Gastrocnemius medialis (tissue), 4 donors: Measurements from ENCODE around the gene PCDHA7. TPM values are rescaled to one million over a fixed set of nuclear protein-coding genes. Genes with fewer than 3 reads are reported as not detected.
"Not testable (repeated sequence)": the region's sequence is repeated elsewhere in the genome, so short reads cannot be mapped to it uniquely, and the experiment has no call there.

ENCODE experiments used
- ATAC-seq, 2 donors: fragments of 150-250 bp; one replicate each; pipeline ENCODE4 v1.9.1; 2016
- DNase-seq, 2 donors: peaks; one replicate each; pipeline ENCODE4 v3.0.0-alpha.2; 2019
- H3K27ac ChIP-seq, 4 donors: fragments of 200-600 bp; sonication (generic); 1 replicate in 1 of 4; 2 replicates in 3 of 4; pipeline ENCODE4 v1.5.1; 2016 to 2018; ENCODE audit warnings: mild to moderate bottlenecking in 2 of 4, moderate library complexity in 1 of 4
- H3K27me3 ChIP-seq, 3 donors: fragments of 200-600 bp; sonication (generic) in 2 of 3; 1 replicate in 1 of 3; 2 replicates in 2 of 3; pipeline versions ENCODE4 v1.5.1 to v1.6.0; 2016 to 2019; ENCODE audit warnings: mild to moderate bottlenecking in 1 of 3, moderate library complexity in 1 of 3
- H3K36me3 ChIP-seq, 2 donors: fragments of 200-600 bp; sonication (generic) in 1 of 2; one replicate each; pipeline ENCODE4 v1.5.1; 2017 to 2018
- H3K4me1 ChIP-seq, 2 donors: fragments of 200-600 bp; sonication (generic) in 1 of 2; one replicate each; pipeline ENCODE4 v1.5.1; 2016 to 2017; ENCODE audit warnings: mild to moderate bottlenecking in 2 of 2
- H3K4me3 ChIP-seq, 4 donors: fragments of 200-600 bp; sonication (generic) in 3 of 4; 1 replicate in 1 of 4; 2 replicates in 3 of 4; pipeline ENCODE4 v1.5.1; 2016 to 2019; ENCODE audit warnings: mild to moderate bottlenecking in 2 of 4
- H3K9me3 ChIP-seq, 3 donors: fragments of 200-600 bp; sonication (generic) in 2 of 3; 1 replicate in 1 of 3; 2 replicates in 2 of 3; pipeline ENCODE4 v1.5.1; 2016 to 2019
- CTCF ChIP-seq, 5 experiments: fragments of 450-650 bp in 3 of 5; fragments of 200-600 bp in 2 of 5; sonication (generic) in 2 of 5; IDR thresholded peaks in 4 of 5; conservative IDR thresholded peaks in 1 of 5; 1 replicate in 4 of 5; 2 replicates in 1 of 5; pipeline ENCODE4 v1.5.1; 2016 to 2019; ENCODE audit warnings: antibody characterized with exemption in 5 of 5, mild to moderate bottlenecking in 3 of 5, moderate library complexity in 3 of 5
- POLR2A ChIP-seq, 2 donors: fragments of 450-650 bp; IDR thresholded peaks; one replicate each; pipeline ENCODE4 v1.6.1; 2017; ENCODE audit warnings: antibody characterized with exemption in 2 of 2, mild to moderate bottlenecking in 2 of 2, moderate library complexity in 2 of 2
- in situ Hi-C, 4 donors: fragments of 200-750 bp; cut with MboI; loops; one replicate each; pipeline versions ENCODE4 v1.15.0 to v1.8.0; 2017; ENCODE audit warnings: low sequenced_read_pairs in 4 of 4
- intact Hi-C: fragments of 100-400 bp; cut with DNase I; formaldehyde crosslinking; loops from one replicate; pipeline ENCODE4 v1.15.1; 2023; ENCODE audit warnings: low total_unique reads
- total RNA-seq, 4 donors: library from RNA; depleted of rRNA; stranded (reverse); fragments of >200 nt; gene quantifications; one replicate each; pipeline versions ENCODE4 v1.1.0 to v1.2.3, GENCODE V29; 2016

Gene PCDHA7
- total RNA-seq, 4 donors from 2014 or later = 0.15 to 0.24 TPM; not detected in 2

GRCh38 chr5:140868721-140869554, 34.9 kb downstream of the PCDHA7 start, which contains the start of gene PCDHA11:
Gene PCDHA11, plus strand, starts transcription at chr5:140868957. Its CDS starts 147 bp downstream, at chr5:140869104.
- Histone ChIP-seq H3K4me3 (peak within 1 kb of the TSS in 1 of 4 donors; percentile 10), H3K27me3 (peaks cover 0 to 11% (median 0%) of the 10 kb centered on the region in 3 donors), H3K9me3 (peaks cover 0 to 6% (median 0%) of the 10 kb centered on the region in 3 donors), H3K27ac (no peak within 1 kb of the TSS), H3K36me3 (no peaks in the 10 kb centered on the region), H3K4me1 (no peaks in the 10 kb centered on the region)
- intact Hi-C loops = no loop called here
- in situ Hi-C loops = no loop called here
- ATAC-seq (no peak), DNase-seq (no peak)
- no peak for TF ChIP-seq CTCF (IDR thresholded peaks at IDR 0.05 in 4 of 5, conservative IDR thresholded peaks at IDR 0.05 in 1 of 5)
- TF ChIP-seq POLR2A (IDR thresholded peaks at IDR 0.05) = no peak

GRCh38 chr5:140869555-140869886, 35.5 kb downstream of the PCDHA7 start:
- no peaks in the 10 kb centered on the region for H3K4me1 ChIP-seq
- H3K9me3 ChIP-seq = peaks cover 0 to 6% (median 0%) of the 10 kb centered on the region in 3 donors
- intact Hi-C loops = no loop called here
- no peak overlapping the region for H3K27ac ChIP-seq
- no peaks in the 10 kb centered on the region for H3K36me3 ChIP-seq
- DNase-seq (no peak), ATAC-seq (no peak)
- TF ChIP-seq POLR2A (IDR thresholded peaks at IDR 0.05) (no peak), CTCF (IDR thresholded peaks at IDR 0.05 in 4 of 5, conservative IDR thresholded peaks at IDR 0.05 in 1 of 5) (no peak)
- H3K27me3 ChIP-seq = peaks cover 0 to 11% (median 0%) of the 10 kb centered on the region in 3 donors
- H3K4me3 ChIP-seq = no peak overlapping the region
- in situ Hi-C loops = no loop called here

- H3K9me3 ChIP-seq = peaks cover 0 to 6% (median 0%) of the 10 kb centered on the region in 3 donors
- no peak overlapping the region for H3K4me3 ChIP-seq
- ATAC-seq (no peak), DNase-seq (no peak)
- H3K27ac ChIP-seq = no peak overlapping the region
- TF ChIP-seq POLR2A (IDR thresholded peaks at IDR 0.05) (no peak), CTCF (IDR thresholded peaks at IDR 0.05 in 4 of 5, conservative IDR thresholded peaks at IDR 0.05 in 1 of 5) (no peak)
- intact Hi-C loops (no loop called here), in situ Hi-C loops (no loop called here)
- no peaks in the 10 kb centered on the region for H3K36me3 ChIP-seq
- peaks cover 0 to 15% (median 9%) of the 10 kb centered on the region in 3 donors for H3K27me3 ChIP-seq
- no peaks in the 10 kb centered on the region for H3K4me1 ChIP-seq
Measured at GRCh38 chr5:140870221-140871201, 36.4 kb downstream of the PCDHA7 start.

GRCh38 chr5:140875085-140876065, 41.3 kb downstream of the PCDHA7 start, which contains the start of gene PCDHA12:
Gene PCDHA12, plus strand, starts transcription at chr5:140875308. Its CDS starts 165 bp downstream, at chr5:140875473.
- Histone ChIP-seq H3K4me1 (no peaks in the 10 kb centered on the region), H3K27me3 (peaks cover 0 to 23% (median 11%) of the 10 kb centered on the region in 3 donors), H3K9me3 (peaks cover 0 to 6% (median 0%) of the 10 kb centered on the region in 3 donors), H3K4me3 (no peak within 1 kb of the TSS), H3K27ac (no peak within 1 kb of the TSS), H3K36me3 (no peaks in the 10 kb centered on the region)
- DNase-seq (no peak), ATAC-seq (no peak)
- in situ Hi-C loops = no loop called here
- intact Hi-C loops = no loop called here
- no peak for TF ChIP-seq POLR2A (IDR thresholded peaks at IDR 0.05)
- no peak for TF ChIP-seq CTCF (IDR thresholded peaks at IDR 0.05 in 4 of 5, conservative IDR thresholded peaks at IDR 0.05 in 1 of 5)

GRCh38 chr5:140876541-140877261, 42.6 kb downstream of the PCDHA7 start:
- H3K27me3 ChIP-seq = peaks cover 1 to 23% (median 17%) of the 10 kb centered on the region in 3 donors
- H3K4me3 ChIP-seq, H3K4me1 ChIP-seq, intact Hi-C loops, DNase-seq, H3K9me3 ChIP-seq, H3K27ac ChIP-seq, in situ Hi-C loops, ATAC-seq, H3K36me3 ChIP-seq: not testable (repeated sequence)
